HG03135 (cell line): ENCODE results near the gene COL21A1.

Experiments
- ATAC-seq: cut with Tn5 transposase; IDR thresholded peaks from one replicate; pipeline ENCODE4 v1.9.1; 2021; ENCODE audit warnings: mild to moderate bottlenecking, moderate library complexity; ENCODE audit not compliant: unreplicated experiment

Gene COL21A1

GRCh38 chr6:56051202-56051598 is 196.2 kb downstream of the COL21A1 start:
- no peak for ATAC-seq

- ATAC-seq, result no peak
Measured at GRCh38 chr6:56050530-56051201, 196.7 kb downstream of the COL21A1 start.

DNA sequence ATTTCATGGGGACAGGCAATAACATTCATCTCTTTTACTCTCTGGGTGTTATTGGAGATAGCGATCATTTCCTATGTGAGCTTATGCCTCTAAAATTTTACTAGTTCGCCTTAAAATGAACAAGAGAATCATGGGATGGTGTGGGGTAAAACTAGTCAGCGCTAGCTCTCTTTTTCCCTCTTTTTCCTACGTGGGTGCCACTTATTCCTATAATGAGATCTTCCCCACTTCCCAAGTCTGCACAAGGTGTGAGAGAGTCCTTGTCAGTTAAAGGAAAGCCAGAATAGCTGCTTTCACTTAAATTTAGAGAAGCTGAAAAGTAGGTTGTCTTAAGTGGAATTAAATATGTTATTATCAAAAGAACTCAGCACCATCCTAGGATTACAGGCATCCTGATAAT is 198.8 kb downstream of the COL21A1 start:
- no peak for ATAC-seq

DNA sequence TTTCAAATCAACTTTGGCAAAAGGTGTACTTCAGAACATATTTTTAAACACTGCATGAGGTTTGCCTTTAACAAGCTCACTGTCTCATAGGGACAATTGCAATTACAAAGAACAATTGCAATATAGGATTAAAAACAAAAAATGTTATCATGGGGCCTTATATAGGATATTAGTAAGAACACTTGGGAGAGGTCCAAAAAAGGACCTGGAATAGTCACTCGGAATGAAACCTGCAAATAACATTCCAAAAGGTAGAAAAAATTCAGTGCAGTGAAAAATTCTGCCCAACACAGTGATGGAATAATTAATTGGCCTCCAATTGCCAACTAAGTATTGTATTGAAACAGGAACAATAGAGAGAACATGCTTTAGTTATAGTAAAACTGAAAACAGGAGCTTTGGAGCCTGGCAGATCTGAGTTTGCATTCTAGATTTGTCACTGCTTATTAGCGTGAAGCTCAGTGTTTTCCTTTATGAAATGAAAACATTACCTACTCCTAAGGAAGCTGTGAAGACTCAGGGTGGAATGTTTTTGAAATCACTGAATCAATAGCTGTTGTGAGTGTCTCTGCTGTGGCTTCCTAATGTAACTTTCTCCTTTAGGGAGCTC is 199.3 kb downstream of the COL21A1 start:
- ATAC-seq, result no peak

DNA sequence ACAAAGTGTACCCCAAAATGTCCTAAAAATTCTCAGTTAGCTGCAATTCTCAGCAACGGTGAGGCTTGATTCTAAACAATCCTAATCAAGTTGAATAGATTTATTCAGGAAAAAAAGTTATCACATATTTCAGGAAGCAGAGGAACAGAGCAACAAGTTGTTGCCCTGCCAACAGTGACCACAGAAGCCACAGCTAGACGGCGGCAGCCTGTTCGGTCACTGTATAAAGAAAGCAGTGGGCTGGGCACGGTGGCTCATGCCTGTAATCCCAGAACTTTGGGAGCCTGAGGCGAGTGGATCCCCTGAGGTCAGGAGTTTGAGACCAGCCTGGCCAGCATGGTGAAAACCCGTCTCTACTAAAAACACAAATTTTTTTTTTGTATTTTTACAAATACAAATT is 200.8 kb downstream of the COL21A1 start:
- no peak for ATAC-seq

DNA sequence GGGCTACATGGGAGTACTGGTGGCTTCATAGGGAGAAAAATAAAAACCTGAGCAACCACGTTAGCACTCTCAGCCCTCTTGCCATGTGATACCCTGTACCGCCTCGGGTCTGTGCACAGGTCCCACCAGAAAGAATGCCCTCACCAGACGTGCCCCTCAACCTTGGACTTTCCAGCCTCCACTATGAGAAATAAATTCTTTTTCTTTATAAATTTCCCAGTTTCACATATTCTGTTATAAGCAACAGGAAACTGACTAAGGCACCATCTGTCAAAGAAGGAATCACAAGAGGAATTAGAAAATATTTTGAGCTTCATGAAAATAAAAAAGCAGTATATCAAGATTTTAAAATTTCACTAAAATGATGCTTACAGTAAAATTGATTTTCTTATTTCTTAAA is 203.6 kb downstream of the COL21A1 start:
- no peak for ATAC-seq

DNA sequence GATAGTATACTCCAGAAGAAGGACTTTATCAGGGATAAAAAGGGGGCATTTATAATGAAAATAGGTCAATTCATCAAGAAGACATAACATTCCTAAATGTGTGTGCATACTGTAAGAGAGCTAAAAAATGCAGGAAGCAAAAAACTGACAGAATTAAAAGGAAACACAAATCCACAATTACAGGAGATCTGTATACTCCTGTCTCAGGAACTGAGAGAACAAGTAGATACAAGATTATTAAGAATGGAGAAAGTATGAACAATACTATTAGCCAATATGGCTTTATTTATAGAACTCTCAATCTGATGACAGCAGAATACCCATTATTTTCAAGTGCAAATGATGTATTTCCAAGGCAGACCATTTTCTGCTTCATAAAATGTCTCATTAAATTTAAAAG is 204.3 kb downstream of the COL21A1 start:
- no peak for ATAC-seq

- ATAC-seq, result no peak
Measured at GRCh38 chr6:56041591-56041990, 205.8 kb downstream of the COL21A1 start.

- ATAC-seq, result no peak
Measured at GRCh38 chr6:56040889-56041301, 206.5 kb downstream of the COL21A1 start.

DNA sequence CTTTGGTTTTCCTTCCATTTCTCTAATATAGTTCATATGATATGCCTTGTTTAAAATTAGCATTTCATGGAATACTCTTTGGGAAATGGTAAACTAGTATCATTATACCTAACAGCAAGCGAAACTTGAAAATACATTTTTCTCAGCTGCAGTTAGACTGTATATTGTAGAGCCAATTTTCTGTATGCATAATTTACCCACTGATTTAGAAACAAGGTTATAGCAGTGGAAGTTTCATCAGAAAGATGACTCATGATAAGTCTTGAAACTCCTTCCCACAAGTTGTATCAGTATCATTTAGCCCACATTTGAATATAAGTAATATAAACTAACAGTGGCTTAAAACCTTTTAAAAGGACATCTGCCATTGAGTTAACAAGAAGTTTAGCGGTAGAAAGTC is 207.2 kb downstream of the COL21A1 start:
- ATAC-seq, result no peak

DNA sequence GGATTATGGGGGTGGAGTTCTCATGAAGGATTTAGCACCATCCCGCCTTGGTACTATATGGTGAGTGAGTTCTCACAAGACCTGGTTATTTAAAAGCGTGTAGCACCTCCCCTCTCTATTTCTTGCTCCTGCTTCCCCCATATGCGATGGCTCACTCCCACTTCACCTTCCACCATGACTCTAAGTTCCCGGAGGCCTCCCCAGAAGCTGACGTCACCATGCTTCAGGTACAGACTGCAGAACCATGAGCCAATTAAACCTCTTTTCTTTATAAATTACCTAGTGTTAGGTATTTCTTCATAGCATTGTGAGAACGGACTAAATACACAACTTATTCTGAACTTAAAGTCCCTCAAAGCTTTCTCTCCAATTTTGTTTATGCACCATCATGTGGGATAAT is 208.6 kb downstream of the COL21A1 start:
- ATAC-seq, result no peak

DNA sequence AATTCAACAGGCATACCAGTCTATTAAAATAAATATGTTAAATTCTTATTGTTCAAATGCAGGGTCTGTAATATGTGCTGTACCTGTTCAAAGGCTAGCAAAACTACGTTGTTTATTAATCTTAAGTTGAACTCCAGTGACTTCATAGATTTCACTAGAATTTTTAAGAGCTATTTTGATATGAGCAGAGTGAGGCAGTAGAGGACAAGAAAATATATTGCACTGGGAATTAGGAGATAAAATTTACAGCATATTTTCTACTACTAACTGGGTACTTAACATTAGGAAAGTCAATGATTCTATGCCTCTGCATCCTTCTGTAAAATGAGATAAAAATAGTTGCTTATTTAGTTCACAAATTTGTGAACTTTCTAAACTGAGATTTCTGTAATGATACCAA is 209.8 kb downstream of the COL21A1 start:
- ATAC-seq, result no peak

- no peak for ATAC-seq
Measured at GRCh38 chr6:56036916-56037600, 210.3 kb downstream of the COL21A1 start.

GRCh38 chr6:56033401-56033800 is 214.0 kb downstream of the COL21A1 start:
- ATAC-seq, result no peak

DNA sequence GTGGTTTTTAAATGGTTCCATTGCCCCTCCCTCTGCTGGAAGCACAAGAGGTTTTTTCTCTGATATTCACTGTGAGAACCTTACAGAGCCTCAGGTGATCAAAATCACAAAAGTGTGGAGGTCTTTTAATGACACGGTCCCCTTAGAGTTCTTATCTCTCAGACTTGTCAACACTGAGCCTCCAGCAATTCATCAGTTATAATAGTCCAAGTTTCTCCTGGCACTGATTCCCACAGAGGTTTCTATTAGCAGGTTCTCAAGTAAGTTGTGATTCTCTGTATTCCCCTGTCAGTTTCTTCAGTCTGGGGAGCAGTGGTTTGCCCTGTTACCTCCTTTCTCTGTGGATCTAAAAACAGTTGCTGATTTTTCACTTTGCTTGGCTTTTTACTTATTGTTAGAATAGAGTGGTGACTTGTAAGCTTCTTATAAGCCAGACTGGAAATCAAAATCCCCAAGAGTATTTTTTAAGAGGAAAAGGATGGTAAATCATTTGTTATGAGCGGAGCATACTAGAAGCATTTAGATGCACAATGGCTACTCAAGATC is 214.6 kb downstream of the COL21A1 start:
- no peak for ATAC-seq

DNA sequence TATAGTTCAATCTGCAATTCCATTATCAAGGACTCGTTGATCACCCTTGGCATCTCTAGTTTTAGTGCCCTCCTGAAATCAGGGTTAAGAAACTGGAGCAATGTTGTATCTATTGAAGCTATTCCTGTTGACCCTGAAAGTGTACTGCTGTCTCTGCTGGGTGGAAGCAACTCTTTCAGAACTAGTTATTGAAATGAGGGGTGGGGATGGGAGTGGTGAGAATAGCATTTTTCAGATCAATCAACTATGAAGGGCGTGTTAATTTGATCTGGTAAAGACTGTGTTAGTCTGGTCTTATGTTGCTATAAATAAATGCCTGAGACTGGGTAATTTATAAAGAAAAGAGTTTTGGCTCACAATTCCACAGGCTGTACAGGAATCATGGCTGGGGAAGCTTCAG is 219.5 kb downstream of the COL21A1 start:
- ATAC-seq, result no peak

- no peak for ATAC-seq
Measured at GRCh38 chr6:56026455-56027180, 220.8 kb downstream of the COL21A1 start.

DNA sequence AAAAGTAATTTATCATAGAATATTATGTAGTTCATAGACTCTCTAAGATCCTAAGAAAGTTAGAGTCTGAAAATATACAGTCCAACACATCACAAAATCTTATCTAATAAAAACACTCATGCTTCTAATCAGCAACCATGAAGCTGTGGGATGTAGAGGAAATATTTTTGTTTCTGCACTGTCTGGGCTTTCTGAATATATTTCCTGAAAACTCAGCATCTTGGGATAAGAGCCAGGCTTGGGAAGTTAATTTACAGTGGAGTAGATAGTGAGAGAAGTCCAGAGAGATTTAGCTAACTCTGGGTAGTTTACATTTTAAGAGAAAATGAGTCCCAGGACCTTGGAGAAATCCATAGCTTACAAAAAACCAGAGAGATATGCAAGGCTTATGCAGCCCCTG is 221.6 kb downstream of the COL21A1 start:
- no peak for ATAC-seq

GRCh38 chr6:56024931-56025330 is 222.4 kb downstream of the COL21A1 start:
- no peak for ATAC-seq

DNA sequence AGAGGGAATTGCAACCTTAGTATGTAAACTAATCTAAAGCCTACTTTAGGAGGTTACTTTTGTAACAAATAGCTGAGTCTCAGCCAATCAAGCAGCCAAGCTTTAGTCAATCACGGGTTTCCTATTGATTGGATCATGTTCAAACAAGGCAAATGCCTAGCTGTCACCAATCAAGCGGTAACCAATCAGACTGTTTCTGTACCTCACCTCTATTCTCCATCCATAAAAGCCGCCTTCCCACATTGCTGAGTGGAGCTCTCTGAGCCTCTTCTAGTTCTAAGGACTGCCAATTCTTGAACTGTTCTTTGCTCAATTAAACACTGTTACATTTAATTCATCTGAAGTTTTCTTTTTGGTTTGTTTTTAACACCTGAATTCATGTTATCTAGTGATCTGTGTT is 223.6 kb downstream of the COL21A1 start:
- no peak for ATAC-seq

- no peak for ATAC-seq
Measured at GRCh38 chr6:56022678-56023077, 224.7 kb downstream of the COL21A1 start.
